Lower leg skin (tissue), 4 donors: ENCODE results near the gene CYB561A3. TPM values are rescaled to one million over a fixed set of nuclear protein-coding genes. Genes with fewer than 3 reads are reported as not detected.

Experiments
- DNase-seq, 2 donors: peaks; one replicate each; pipeline ENCODE4 v3.0.0-alpha.2; 2019; ENCODE audit warnings: low spot score in 2 of 2
- H3K4me3 ChIP-seq: fragments of 200-600 bp; sonication (generic); 2 replicates; pipeline ENCODE4 v1.5.1; 2017; ENCODE audit warnings: mild to moderate bottlenecking, low read depth; ENCODE audit not compliant: poor library complexity, severe bottlenecking
- CTCF ChIP-seq, 3 donors: fragments of 450-650 bp; IDR thresholded peaks; one replicate each; pipeline ENCODE4 v1.5.1; 2016; ENCODE audit warnings: antibody characterized with exemption in 3 of 3, mild to moderate bottlenecking in 3 of 3, moderate library complexity in 2 of 3
- POLR2A ChIP-seq, 2 donors: fragments of 450-650 bp; IDR thresholded peaks; one replicate each; pipeline ENCODE4 v1.6.1; 2016 to 2017; ENCODE audit warnings: antibody characterized with exemption in 2 of 2, mild to moderate bottlenecking in 1 of 2, moderate library complexity in 1 of 2
- WGBS, 2 donors: methylation state at CpG; one replicate each; pipeline ENCODE4 v1.1.5; 2018; 5-methylcytosine and 5-hydroxymethylcytosine counted together
- intact Hi-C: fragments of 100-400 bp; cut with DNase I; formaldehyde crosslinking; loops from one replicate; pipeline ENCODE4 v1.15.0; 2023; ENCODE audit warnings: low total_unique reads
- total RNA-seq, 4 donors: library from RNA; depleted of rRNA; stranded (reverse); fragments of >200 nt; gene quantifications; one replicate each; pipeline ENCODE4 v1.1.0, GENCODE V29; 2016

Gene CYB561A3
- total RNA-seq, 4 donors from 2014 or later, result 55.7 to 102 (median 76.8) TPM

DNA sequence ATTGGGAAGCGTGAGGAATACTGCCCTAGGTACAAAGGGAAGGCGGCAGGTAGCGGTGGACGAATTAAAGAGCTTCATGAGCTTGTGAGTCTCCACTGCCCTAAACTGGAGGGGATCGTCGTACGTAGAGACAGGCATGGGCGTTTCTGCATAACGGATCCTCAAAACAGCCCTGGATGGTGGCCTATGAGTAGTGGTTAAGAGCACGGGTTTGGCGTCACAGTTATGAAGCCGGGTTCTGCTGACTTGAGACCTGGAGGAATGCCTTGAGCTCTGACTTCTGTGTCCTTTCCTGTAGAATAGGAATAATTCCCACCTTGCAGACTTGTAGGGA, 827 bp upstream of the CYB561A3 start:
- intact Hi-C loops, result no loop called here
- peak overlapping the region; percentile 71 for H3K4me3 ChIP-seq
- 0 to 1% methylated on average over 12 of the region's 12 CpGs for WGBS, 2 donors
- no peak for TF ChIP-seq POLR2A (IDR thresholded peaks at IDR 0.05)
- TF ChIP-seq CTCF (IDR thresholded peaks at IDR 0.05), result no peak
- DNase-seq, result no peak

DNA sequence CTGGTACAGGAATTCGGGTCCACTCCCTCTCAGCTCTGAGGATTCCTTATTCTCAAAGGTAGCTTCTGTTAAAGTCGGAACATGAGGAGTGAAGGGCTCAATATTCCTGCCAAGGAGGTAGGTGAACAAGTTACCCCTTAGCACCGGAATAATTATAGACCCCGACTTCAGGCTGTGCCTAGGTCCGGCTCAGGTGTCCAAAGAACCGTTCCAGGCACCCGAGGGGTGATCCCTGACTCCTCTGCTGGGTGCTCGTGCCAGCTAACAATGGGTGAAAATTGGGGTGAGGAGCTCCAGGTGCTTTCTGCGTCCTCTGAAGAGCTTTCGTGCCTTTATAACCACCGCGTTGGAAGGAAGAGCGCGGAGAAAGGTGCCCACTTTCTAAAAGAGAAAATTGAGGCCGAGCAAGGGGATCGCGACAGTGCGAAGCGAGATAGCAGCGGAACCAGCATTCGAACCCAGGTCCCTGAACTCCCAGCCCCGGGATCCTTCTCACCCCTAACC, 393 bp downstream of the CYB561A3 start:
- TF ChIP-seq POLR2A (IDR thresholded peaks at IDR 0.05), result no peak
- no peak for TF ChIP-seq CTCF (IDR thresholded peaks at IDR 0.05)
- intact Hi-C loops, result no loop called here
- H3K4me3 ChIP-seq, result peak overlapping the region; percentile 71
- 2 to 4% methylated on average over 20 to 22 of the region's 22 CpGs for WGBS, 2 donors
- DNase-seq, result no peak

- intact Hi-C loops, result no loop called here
- no peak for DNase-seq
- 85 to 86% methylated on average over 6 of the region's 6 CpGs for WGBS, 2 donors
- TF ChIP-seq POLR2A (IDR thresholded peaks at IDR 0.05), result no peak
- TF ChIP-seq CTCF (IDR thresholded peaks at IDR 0.05), result no peak
- no peak overlapping the region for H3K4me3 ChIP-seq
These were observed 2.2 kb downstream of the CYB561A3 start for GRCh38 chr11:61359516-61359915.

GRCh38 chr11:61358566-61358965, 3.1 kb downstream of the CYB561A3 start:
- H3K4me3 ChIP-seq, result no peak overlapping the region
- no peak for DNase-seq
- intact Hi-C loops, result no loop called here
- WGBS, 2 donors, result 94 to 96% methylated on average over 10 to 11 of the region's 11 CpGs
- TF ChIP-seq CTCF (IDR thresholded peaks at IDR 0.05), result no peak
- no peak for TF ChIP-seq POLR2A (IDR thresholded peaks at IDR 0.05)

DNA sequence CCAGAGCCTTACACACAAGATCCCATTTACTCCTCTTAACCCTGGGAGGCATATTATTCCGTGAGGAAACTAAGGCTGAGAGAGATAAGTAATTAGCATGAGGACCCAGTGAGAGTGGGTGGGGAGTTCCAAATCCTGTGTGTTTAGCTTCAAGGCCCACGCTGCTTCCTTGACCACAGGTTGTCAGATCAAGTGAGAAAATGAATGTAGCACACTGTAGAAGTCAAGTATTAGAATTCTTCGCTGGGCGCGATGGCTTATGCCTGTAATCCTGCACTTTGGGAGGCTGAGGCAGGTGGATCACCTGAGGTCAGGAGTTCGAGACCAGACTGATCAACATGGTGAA, 3.8 kb downstream of the CYB561A3 start:
- 87 to 91% methylated on average over 6 of the region's 6 CpGs for WGBS, 2 donors
- no peak overlapping the region for H3K4me3 ChIP-seq
- intact Hi-C loops, result no loop called here
- no peak for DNase-seq
- TF ChIP-seq POLR2A (IDR thresholded peaks at IDR 0.05) (no peak), CTCF (IDR thresholded peaks at IDR 0.05) (no peak)

- TF ChIP-seq POLR2A (IDR thresholded peaks at IDR 0.05), result no peak
- 74 to 85% methylated on average over 9 of the region's 9 CpGs for WGBS, 2 donors
- intact Hi-C loops, result no loop called here
- DNase-seq, result no peak
- no peak overlapping the region for H3K4me3 ChIP-seq
These were observed 4.3 kb downstream of the CYB561A3 start for GRCh38 chr11:61357233-61357893.
